ENCODE data around the gene TSEN2.

TSEN2 gene

GRCh38 chr3:12557473-12558100 is 73.3 kb downstream of the TSEN2 start:
- DNase-seq, result no peak

GRCh38 chr3:12558706-12559105 is 74.4 kb downstream of the TSEN2 start:
- no peak for DNase-seq

DNA sequence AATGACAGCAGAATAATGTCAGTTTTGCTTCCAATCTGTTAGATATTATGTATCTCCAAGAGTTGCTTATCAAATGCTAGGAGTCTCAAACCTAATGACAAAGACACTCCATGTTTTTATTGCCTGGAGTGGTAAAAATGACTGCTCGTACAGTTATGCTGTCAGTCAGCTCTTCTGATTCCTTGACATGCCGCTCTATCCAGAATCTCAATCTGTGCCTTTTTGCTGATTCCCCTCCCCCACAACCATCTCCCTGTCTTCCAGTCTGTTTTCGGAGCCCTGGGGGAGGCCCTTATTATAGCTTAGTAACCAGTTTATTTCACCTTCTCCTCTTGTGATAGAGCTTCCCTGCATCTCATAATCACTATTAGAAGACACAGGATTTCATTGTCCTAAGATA is 75.2 kb downstream of the TSEN2 start:
- DNase-seq, result no peak

GRCh38 chr3:12560505-12561190 is 76.4 kb downstream of the TSEN2 start:
- no peak for DNase-seq

DNA sequence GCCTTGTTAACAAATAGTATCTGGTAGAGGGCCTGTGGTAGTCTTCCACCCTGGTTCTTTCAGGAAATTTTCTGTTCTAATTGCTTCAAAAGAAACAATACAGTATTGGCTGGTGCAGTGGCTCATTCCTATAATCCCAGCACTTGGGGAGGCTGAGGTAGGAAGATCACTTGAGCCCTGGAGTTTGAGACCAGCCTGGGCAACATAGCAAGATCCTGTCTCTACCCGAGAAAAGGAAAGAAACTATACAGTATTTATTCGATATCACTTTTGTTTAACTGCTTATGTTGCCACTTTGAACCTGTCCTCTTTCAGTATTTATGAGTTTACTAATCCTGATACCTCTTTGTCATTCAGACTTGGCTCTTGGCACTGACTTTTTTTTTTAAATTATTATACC is 77.1 kb downstream of the TSEN2 start:
- no peak for DNase-seq

GRCh38 chr3:12562451-12562850 is 78.2 kb downstream of the TSEN2 start:
- DNase-seq, result no peak

- DNase-seq, result no peak
Measured at GRCh38 chr3:12566976-12567375, 82.7 kb downstream of the TSEN2 start.

GRCh38 chr3:12568747-12569146 is 84.5 kb downstream of the TSEN2 start:
- DNase-seq, result no peak

DNA sequence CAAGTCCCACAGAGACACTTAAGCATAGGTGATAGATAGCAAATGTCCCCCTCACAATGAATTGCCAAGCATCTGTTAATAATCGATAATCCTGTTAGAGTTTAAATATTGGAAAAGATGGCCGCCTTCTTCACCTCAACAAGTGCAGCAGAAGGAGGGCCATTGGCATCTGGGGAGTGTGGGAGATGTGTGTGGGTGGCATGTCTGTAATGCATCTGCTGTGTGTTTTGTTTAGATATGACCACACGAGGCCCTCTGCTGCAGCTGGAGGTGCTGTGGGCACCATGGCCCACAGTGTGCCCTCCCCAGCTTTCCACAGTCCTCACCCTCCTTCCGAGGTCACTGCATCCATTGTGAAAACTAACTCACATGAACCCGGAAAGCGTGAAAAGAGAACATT is 85.6 kb downstream of the TSEN2 start:
- no peak for DNase-seq

- no peak for DNase-seq
Measured at GRCh38 chr3:12571986-12572385, 87.7 kb downstream of the TSEN2 start.

DNA sequence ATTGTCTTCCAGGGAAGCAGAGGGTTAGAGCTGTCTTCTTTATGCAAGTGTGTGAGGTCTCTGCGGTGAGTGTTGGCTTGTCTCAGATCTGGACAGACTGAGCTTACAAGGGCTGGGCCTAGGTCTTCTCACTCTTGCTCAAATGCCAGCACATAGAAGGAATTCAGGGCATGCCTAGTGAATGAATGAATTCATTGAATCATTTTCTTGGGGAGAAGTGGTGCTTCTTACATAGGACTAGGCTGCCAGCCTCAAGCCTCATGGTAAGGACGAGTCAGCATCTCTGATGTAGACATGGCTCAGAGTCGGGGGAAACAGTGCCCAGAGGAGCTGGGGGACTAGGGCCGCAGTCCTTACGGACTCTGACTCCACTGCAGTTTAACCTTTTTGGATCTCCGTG is 89.9 kb downstream of the TSEN2 start:
- DNase-seq, result no peak

DNA sequence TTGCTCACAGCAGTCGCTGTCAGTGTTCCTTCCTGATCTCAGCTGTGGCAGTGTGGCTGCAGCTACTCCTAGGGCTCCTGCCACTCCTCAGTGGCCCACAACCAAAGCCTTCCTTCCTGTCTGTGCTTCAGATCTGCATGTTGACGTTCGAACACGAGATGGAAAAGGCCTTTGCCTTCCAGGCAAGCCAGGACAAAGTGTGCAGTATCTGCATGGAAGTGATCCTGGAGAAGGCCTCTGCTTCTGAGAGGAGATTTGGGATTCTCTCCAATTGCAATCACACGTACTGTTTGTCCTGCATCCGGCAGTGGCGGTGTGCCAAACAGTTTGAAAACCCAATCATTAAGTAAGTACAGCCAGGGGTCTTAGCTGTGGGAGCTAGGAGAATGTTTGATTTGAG is 90.4 kb downstream of the TSEN2 start:
- no peak for DNase-seq

- no peak for DNase-seq
Measured at GRCh38 chr3:12577379-12577778, 93.1 kb downstream of the TSEN2 start.

GRCh38 chr3:12578742-12579141 is 94.5 kb downstream of the TSEN2 start:
- no peak for DNase-seq

- no peak for DNase-seq
Measured at GRCh38 chr3:12579456-12579855, 95.2 kb downstream of the TSEN2 start.

GRCh38 chr3:12579905-12580304 is 95.6 kb downstream of the TSEN2 start:
- DNase-seq, result no peak

DNA sequence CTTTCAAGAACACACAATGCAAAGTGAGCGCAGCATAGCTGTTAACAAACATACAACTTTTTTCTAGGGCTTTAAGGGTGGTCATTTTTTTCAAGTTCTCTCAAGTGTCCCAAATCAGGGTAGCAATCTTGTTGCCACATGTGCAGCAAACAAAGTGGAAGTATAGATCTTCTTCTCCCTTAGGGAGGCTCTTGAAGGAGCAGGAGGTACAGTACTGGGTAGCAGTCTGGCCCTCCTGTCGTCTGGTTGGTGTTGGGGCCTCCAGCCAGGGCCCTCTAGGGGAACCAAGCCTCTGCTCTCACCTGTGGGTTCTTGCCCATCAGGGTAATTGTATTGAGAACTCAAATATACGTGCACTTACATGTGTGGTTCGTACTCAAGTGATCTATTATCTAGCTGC is 98.5 kb downstream of the TSEN2 start:
- no peak for DNase-seq

All from femur (tissue), 1 donor.